GM23338 (cell line): Measurements from ENCODE around the gene CDCA5. TPM values are rescaled to one million over a fixed set of nuclear protein-coding genes. Genes with fewer than 3 reads are reported as not detected.
A peak's percentile ranks its signal among the peaks of the same experiment; 100 is the strongest.

Experiments
- ATAC-seq: fragments of 200-7000 bp; cut with Tn5 transposase; 3 replicates; pipeline ENCODE4 v1.9.1; 2020
- DNase-seq: peaks from one replicate; pipeline ENCODE4 v3.0.0-alpha.2; 2015; ENCODE audit warnings: low spot score
- H2AFZ ChIP-seq: fragments of 200-600 bp; sonication (generic); 2 replicates; pipeline ENCODE4 v1.8.0; 2016; ENCODE audit warnings: antibody characterized with exemption, mild to moderate bottlenecking, moderate library complexity
- H3F3A ChIP-seq: fragments of 200-600 bp; sonication (generic); replicated peaks from 2 replicates; pipeline ENCODE4 v1.8.0; 2017; ENCODE audit warnings: antibody characterized with exemption, mixed run types, low read depth
- H3K27ac ChIP-seq: fragments of 200-600 bp; sonication (generic); 2 replicates; pipeline ENCODE4 v1.6.1; 2016; ENCODE audit warnings: low read depth
- H3K27me3 ChIP-seq: fragments of 200-600 bp; sonication (generic); 2 replicates; pipeline ENCODE4 v1.8.0; 2016; ENCODE audit warnings: mild to moderate bottlenecking, mixed run types, moderate library complexity; ENCODE audit not compliant: insufficient read depth
- H3K36me3 ChIP-seq: fragments of 200-600 bp; sonication (generic); 2 replicates; pipeline ENCODE4 v1.8.0; 2016; ENCODE audit warnings: mild to moderate bottlenecking; ENCODE audit not compliant: insufficient read depth
- H3K4me1 ChIP-seq: fragments of 200-600 bp; sonication (generic); 2 replicates; pipeline ENCODE4 v1.8.0; 2016; ENCODE audit warnings: mild to moderate bottlenecking, moderate library complexity; ENCODE audit not compliant: insufficient read depth
- H3K4me2 ChIP-seq: fragments of 200-600 bp; sonication (generic); 2 replicates; pipeline ENCODE4 v1.7.1; 2017; ENCODE audit warnings: mixed run types
- H3K4me3 ChIP-seq: fragments of 200-600 bp; sonication (generic); 2 replicates; pipeline ENCODE4 v1.6.1; 2016; ENCODE audit warnings: mixed run types
- H3K79me2 ChIP-seq: fragments of 200-600 bp; sonication (generic); replicated peaks from 2 replicates; pipeline ENCODE4 v1.8.0; 2017; ENCODE audit warnings: mild to moderate bottlenecking; ENCODE audit not compliant: insufficient read depth
- H3K9me2 ChIP-seq: fragments of 200-600 bp; sonication (generic); 2 replicates; pipeline ENCODE4 v1.8.0; 2017; ENCODE audit not compliant: insufficient read depth
- H4K20me1 ChIP-seq: fragments of 200-600 bp; sonication (generic); replicated peaks from 2 replicates; pipeline ENCODE4 v1.8.0; 2017; ENCODE audit warnings: mild to moderate bottlenecking; ENCODE audit not compliant: insufficient read depth
- H3K27ac Mint-ChIP-seq: 2 replicates; pipeline ENCODE4 v1.8.0; 2020; ENCODE audit warnings: inconsistent platforms, mild to moderate bottlenecking, moderate library complexity, mixed read lengths
- H3K27me3 Mint-ChIP-seq: 3 replicates; pipeline ENCODE4 v1.8.0; 2022; ENCODE audit warnings: low read depth, mild to moderate bottlenecking, moderate library complexity, mixed read lengths, inconsistent platforms; ENCODE audit not compliant: insufficient read depth, poor library complexity
- H3K36me3 Mint-ChIP-seq: 3 replicates; pipeline ENCODE4 v1.8.0; 2021; ENCODE audit warnings: low read depth, mild to moderate bottlenecking, inconsistent platforms, moderate library complexity, mixed read lengths
- H3K4me1 Mint-ChIP-seq: 3 replicates; pipeline ENCODE4 v1.8.0; 2020; ENCODE audit warnings: mild to moderate bottlenecking, inconsistent platforms, mixed read lengths
- H3K4me3 Mint-ChIP-seq: 3 replicates; pipeline ENCODE4 v1.8.0; 2021; ENCODE audit warnings: moderate library complexity, mild to moderate bottlenecking, inconsistent platforms, mixed read lengths
- H3K9me3 Mint-ChIP-seq: 3 replicates; pipeline ENCODE4 v1.8.0; 2020; ENCODE audit warnings: moderate library complexity, mild to moderate bottlenecking, inconsistent platforms, mixed read lengths
- CREB1 ChIP-seq: fragments of 250-450 bp; sonication (Bioruptor Pico); IDR thresholded peaks from 2 replicates; pipeline ENCODE4 v1.5.0; 2020; ENCODE audit warnings: low read depth, mild to moderate bottlenecking, moderate library complexity
- CTCF ChIP-seq, 2 experiments: fragments of 200-600 bp in 1 of 2; sonication (generic) in 1 of 2; conservative IDR thresholded peaks; 2 replicates each; pipeline versions ENCODE4 v1.5.1 to v1.6.1; 2016 to 2017; ENCODE audit warnings: antibody characterized with exemption in 2 of 2, low read depth in 2 of 2, mild to moderate bottlenecking in 2 of 2, moderate library complexity in 1 of 2
- EZH2phosphoT487 ChIP-seq: fragments of 200-600 bp; sonication (generic); IDR thresholded peaks from one replicate; pipeline ENCODE4 v1.8.1; 2018; ENCODE audit warnings: antibody characterized with exemption; ENCODE audit not compliant: unreplicated experiment
- POLR2AphosphoS5 ChIP-seq: IDR thresholded peaks from 2 replicates; pipeline ENCODE4 v1.6.1; 2016; ENCODE audit warnings: antibody characterized with exemption, low read depth
- ZNF114 ChIP-seq: fragments of 250-450 bp; sonication (Bioruptor Pico); IDR thresholded peaks from 2 replicates; pipeline ENCODE4 v1.5.0; 2020; ENCODE audit warnings: mild to moderate bottlenecking, moderate library complexity
- ZNF331 ChIP-seq: fragments of 250-450 bp; sonication (Bioruptor Pico); IDR thresholded peaks from 2 replicates; pipeline ENCODE4 v1.5.0; 2020; ENCODE audit warnings: low read depth, mild to moderate bottlenecking, moderate library complexity
- ZNF462 ChIP-seq: fragments of 250-450 bp; sonication (Bioruptor Pico); IDR thresholded peaks from 2 replicates; pipeline ENCODE4 v1.5.0; 2020; ENCODE audit warnings: mild to moderate bottlenecking, moderate library complexity
- polyA plus RNA-seq: library from polyadenylated mRNA; unstranded; fragments of >200 nt; fragmentation: Nextera tagmentation; extraction: Ambion mirVana; gene quantifications from 2 replicates; pipeline ENCODE4 v1.2.1, GENCODE V29; 2016
- total RNA-seq: library from RNA; depleted of rRNA; stranded (reverse); fragments of >200 nt; shearing (Covaris generic); gene quantifications from 2 replicates; pipeline ENCODE4 v1.2.3, GENCODE V29; 2014
- TF ChIP-seq, protein P1 (sequence below): IDR thresholded peaks from 2 replicates; pipeline ENCODE4 v1.6.1; 2016; ENCODE audit warnings: antibody characterized with exemption

CDCA5 gene
- total and polyA plus RNA-seq, 2 experiments from 2014 or later = 53.3 to 70.9 TPM

- DNase-seq = peak; percentile 98
- peak within 1 kb of the TSS; percentile 96 for H3K27ac ChIP-seq
- no peaks in the 10 kb centered on the region for H3K9me3 Mint-ChIP-seq
- 0 out of 2 replicates have a peak, but pooled peaks cover 5% of the 10 kb centered on the region for H3F3A ChIP-seq
- H3K27me3 Mint-ChIP-seq = peaks cover 6% of the 10 kb centered on the region
- H3K79me2 ChIP-seq = peaks cover 27% of the 10 kb centered on the region
- H3K27me3 ChIP-seq = no peaks in the 10 kb centered on the region
- peaks cover 6% of the 10 kb centered on the region for H3K4me1 ChIP-seq
- ATAC-seq = peak; percentile 98
- peaks cover 4% of the 10 kb centered on the region; the same call in 2 of the 3 replicates for H3K36me3 Mint-ChIP-seq
- TF ChIP-seq, protein P1, sequence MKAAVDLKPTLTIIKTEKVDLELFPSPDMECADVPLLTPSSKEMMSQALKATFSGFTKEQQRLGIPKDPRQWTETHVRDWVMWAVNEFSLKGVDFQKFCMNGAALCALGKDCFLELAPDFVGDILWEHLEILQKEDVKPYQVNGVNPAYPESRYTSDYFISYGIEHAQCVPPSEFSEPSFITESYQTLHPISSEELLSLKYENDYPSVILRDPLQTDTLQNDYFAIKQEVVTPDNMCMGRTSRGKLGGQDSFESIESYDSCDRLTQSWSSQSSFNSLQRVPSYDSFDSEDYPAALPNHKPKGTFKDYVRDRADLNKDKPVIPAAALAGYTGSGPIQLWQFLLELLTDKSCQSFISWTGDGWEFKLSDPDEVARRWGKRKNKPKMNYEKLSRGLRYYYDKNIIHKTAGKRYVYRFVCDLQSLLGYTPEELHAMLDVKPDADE = peak; percentile 96
- peak; percentile 78 for TF ChIP-seq POLR2AphosphoS5
- no peak for TF ChIP-seq ZNF462 (CRISPR knock-in tag)
- 0 out of 2 replicates have a peak, but pooled peaks have one; percentile 38 for TF ChIP-seq ZNF114 (CRISPR knock-in tag)
- no peak for TF ChIP-seq CTCF (conservative IDR thresholded peaks at IDR 0.05; ENCODE audit: low read depth in 2 of 2)
- TF ChIP-seq EZH2phosphoT487 = no peak
- TF ChIP-seq ZNF331 (CRISPR knock-in tag) = no peak
- TF ChIP-seq CREB1 (CRISPR knock-in tag) = peak; percentile 88
- H3K4me3 ChIP-seq = peak within 1 kb of the TSS; percentile 96
- H3K4me2 ChIP-seq = peak within 1 kb of the TSS; percentile 72
- no peaks in the 10 kb centered on the region; the same call in 1 of the 2 replicates for H4K20me1 ChIP-seq
- H3K9me2 ChIP-seq = no peaks in the 10 kb centered on the region
- peaks cover 2% of the 10 kb centered on the region; the same call in 2 of the 3 replicates for H3K4me1 Mint-ChIP-seq
- peak within 1 kb of the TSS; percentile 99 for H2AFZ ChIP-seq
- peak within 1 kb of the TSS; percentile 99 for H3K27ac Mint-ChIP-seq
- H3K4me3 Mint-ChIP-seq = peak within 1 kb of the TSS; percentile 97
- H3K36me3 ChIP-seq = peaks cover 3% of the 10 kb centered on the region; the same call in 1 of the 2 replicates
Measured at GRCh38 chr11:65095974-65096806, 12.3 kb upstream of the CDCA5 start, which contains the start of gene VPS51. VPS51 (plus strand) TSS chr11:65096214; CDS start chr11:65096251, 37 bp downstream.
